ENCODE data around the gene BRCA1.

BRCA1 gene

DNA sequence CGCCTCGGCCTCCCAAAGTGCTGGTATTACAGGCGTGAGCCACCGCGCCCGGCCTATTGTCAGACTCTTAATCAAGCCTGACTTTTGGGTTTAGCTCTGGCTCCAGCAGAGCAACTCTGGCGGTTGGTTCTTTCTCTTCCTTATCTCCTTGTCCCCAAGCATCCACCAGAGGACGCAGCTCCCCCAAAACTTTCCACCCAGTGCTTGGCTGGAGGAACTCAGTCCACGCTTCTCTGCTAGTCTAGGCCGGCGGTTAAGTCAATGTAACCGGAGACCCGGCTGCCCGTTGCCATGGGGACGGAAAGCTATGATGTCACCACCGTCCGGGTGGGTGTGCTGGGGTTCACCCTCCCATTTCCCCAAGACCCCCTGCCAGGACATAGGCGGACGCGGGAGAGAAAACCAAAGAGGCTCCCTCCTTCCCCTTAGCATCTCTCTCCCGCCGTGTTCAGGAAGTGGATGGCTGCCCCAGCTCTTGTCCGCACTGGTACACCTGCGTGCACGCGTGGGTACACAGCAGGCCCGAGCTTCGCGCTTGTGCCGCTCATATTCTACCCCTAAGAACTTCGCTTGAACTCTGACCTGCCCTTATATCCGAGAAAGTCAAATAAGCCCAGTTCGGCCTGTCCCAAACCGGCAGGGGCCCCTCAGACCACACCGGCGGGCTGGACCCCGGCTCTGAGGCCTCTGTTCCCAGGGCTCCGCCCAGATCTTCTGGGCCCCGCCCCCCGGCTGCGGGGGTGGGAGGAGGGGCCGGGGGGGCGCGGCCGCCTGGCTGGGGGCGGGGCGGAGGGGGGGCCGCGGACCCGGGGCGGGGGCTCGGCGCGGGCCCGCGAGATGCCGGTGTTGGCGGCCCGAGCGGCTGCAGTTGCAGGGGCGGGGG, 100.5 kb downstream of the BRCA1 start, which contains the start of gene RND2:
RND2 (plus strand) TSS at position 825 of the 883 bp plus-strand sequence. CDS start 117 bp downstream, outside the sequence.
- peak; percentile 92 for DNase-seq (ENCODE audit: low spot score)

DNA sequence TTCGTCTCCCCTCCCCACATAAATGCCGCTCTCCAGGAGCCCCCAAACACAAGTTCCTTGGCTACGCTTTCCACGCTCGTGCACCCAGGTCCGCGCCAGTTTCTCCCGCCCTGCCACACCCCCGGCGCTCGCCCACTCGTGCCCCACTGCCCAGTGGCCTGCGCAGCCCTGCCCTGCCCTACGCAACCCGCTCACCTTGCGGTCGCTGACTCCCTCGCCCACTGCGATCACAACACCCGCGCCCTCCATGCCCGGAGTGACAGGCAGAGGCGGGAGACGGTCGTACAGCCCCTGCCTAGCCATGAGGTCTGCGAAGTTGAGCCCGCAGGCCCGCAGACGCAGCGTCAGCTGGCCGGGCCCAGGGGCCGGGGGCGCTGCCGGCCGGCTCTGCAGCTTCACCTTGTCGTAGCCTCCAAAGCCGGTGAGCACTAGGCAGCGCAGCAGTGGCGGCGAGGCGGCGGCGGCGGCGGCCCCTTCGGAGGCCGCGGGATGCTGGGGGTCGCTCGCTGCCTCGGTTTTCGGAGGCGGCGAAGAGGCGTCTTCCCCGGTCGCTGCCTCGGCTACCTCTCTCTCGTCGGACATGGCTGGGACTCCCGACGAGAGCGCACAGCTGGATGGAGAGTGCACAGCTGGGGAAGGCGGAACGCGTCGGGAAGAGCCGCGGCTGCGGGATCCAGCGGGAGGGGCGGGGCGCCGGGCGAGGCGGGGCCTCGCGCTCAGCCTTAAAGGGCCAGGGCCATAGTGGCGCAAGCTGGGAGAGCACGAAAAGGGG, 103.2 kb downstream of the BRCA1 start, which contains the start of gene VAT1:
VAT1 (minus strand) TSS at position 645 of the 772 bp plus-strand sequence; CDS start at position 582, 63 bp downstream.
- peak; percentile 89 for DNase-seq (ENCODE audit: low spot score)

DNA sequence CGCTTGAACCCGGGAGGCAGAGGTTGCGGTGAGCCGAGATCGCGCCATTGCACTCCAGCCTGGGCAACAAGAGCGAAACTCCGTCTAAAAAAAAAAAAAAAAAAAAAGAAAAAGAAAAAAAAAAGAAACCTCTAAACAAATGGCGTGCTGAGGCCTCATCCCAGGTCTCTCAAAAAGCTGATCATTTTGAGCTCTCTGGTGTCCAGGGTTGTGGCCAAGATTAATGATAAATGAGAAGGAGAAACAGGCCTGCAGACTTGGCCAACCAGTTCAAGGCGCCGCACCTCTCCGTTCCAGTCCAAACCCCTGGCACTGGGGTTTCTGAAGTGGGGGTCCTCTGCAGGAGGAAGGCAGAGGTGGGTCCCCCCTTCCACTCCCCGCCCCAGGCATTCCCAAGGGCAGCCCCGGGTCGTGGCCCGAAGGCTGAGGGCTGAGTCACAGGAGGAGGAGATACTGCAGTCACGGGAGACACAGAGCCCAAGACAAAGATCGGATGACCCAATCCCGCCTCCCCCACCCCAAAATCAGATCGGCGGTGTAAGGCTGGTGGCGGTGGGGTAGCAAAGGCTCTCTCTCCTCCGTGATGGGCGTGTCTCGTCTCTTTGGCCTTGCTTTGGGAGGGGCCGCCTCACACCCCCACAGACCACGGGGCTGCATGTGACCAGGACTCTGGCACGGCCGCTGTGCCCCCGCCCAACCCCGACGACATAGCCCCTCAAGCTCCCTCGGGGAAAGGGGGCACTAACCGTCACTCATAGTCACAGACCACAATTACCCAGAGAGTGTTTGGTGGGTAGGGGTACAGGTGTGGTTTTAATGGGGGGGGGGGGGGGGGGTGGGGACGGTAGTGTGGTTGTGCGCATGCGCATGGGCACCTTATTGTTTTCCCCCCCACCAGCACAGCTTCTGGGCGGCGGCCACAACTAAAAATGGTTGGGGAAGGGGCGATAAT, 104.1 kb downstream of the BRCA1 start:
- DNase-seq (ENCODE audit: low spot score) = peak; percentile 78

DNA sequence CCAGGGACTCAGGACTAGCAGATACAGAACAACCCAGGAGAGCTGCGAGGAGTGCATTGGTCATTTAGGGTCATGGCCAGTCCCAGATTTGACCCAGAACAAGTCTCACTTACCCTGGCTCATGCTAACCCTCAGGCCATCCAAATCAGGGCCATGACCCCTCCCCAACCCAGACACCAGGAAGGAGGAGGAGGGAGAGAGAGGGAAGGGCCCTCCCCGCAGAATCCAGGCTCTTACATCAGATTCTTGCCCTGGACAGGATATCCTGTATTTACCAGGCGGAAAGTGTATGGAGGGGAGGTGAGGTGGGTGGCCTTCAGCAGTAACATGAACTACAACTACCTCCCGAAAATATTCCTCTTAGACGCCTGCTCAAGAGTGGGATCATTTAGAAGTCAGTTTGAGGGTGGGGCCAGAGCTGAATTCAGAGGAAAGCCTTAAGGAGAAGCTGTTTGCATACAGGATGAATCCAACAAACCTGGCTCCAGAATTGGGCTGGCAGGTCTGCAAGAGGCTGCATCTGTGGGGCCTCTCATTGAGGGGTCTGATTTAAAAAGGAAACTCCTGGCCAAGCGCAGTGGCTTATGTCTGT, 105.0 kb downstream of the BRCA1 start:
- DNase-seq (ENCODE audit: low spot score) = no peak

DNA sequence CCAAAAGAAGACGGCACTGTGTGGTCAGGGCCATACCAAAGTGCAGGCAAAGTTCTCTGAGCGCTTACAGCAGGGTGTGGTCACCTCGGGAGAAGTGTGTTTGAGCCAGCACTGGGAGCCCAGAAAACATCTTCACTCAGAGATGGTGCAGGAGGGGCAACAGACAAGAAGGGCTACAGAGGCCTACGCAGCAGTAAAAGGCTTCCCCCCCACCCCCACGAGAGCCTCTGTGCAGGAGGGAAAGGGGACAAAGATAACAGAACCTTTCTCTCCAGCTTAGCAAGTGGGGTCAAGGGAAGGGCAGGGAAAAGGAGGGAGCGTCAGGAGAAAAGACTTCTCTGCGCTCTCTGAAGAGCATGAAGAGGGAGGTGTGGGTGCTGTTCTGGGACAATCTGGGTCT, 105.7 kb downstream of the BRCA1 start:
- no peak for DNase-seq (ENCODE audit: low spot score)

DNA sequence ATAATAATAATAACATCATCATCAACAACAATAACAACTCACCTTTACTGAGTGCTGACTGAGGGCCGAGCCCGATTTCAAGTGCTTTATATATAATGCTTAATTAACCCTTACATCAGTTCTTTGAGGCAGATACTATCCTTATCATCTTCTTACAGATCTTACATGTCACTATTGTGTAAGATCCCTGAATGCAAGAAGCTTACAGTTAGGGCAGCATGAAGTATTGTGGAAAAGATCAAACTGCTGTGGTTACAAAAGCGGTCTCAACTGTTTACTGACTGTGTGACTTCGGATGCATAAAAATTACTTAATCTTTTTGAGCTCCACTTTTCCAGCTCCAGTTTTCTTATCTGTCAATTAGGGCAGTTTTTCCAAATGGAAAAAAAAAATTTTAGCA, 106.2 kb downstream of the BRCA1 start:
- DNase-seq (ENCODE audit: low spot score) = no peak

DNA sequence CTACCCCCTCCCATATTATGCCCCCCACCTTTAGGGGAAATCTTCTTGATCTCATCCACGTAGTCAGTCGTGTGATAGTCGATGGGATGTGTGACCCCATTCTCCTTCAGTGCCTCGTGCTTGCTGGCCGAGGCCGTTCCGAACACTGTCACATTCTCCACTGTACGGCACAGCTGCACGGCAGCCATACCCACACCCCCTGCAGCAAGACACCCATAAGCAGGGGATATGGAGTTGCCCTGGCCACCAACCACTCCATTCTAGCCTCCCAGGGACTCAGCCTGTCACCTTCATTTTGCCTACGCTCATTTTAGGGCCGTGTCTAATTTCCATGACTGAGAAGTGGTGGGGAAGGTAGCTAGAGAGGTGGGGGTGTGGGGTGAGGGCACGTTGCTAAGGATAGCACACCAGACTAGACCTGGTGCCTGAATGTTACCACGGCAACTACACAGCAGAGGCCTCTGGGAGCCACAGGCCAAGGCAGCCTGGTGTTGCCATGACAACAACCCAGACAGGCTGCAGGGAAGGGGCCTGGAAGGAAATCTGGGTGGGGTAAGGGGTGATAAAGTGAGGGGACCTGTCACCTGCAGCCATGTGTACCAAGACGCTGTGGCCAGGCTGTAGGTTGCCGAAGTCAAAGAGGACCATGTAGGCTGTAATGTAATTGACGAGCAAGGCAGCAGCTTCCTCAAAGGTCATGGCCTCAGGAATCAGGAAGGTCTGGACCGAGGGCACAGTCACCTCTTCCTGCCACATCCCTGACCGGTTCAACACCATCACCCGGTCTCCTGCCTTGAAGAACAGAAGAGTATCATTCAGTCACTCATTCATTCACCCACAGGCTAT, 106.9 kb downstream of the BRCA1 start:
- DNase-seq (ENCODE audit: low spot score) = no peak

DNA sequence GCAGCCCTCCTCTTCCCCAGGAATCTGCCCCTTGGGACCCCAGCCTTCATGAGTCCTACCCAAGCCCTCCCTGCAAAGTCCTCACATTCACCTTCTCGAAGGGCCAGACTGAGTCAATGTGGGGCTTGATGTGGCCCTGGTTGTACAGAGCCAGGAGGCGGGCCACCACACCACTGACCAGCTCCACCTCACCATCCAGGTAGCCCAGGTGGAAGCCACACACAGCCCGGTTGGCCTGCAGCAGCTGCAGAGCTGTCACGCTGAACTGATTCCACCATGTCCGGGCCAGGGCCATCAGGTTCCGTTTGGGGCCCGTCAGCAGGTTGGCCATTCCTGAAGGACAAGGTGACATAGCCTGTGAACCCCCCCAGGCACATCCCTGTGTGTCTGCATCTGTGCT, 108.9 kb downstream of the BRCA1 start:
- no peak for DNase-seq (ENCODE audit: low spot score)

DNA sequence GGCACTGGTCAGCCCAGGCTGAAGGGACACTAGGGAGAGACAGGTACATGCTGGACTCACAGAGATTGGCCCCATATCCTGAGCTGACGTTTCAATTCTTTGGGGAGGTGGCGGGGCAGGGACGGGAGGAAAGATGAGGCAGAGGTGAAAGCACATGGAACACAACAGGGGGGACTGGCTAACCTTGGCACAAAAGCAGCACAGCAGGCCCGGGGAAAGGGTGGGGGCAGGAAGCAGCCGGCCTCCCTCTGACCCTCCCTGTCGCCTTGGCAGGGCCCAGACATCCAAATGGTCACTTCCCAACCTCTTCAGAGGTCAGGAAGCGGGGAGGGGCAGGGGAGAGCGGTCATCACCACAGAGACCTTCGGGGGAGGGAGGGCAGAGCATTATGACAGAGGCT, 109.6 kb downstream of the BRCA1 start:
- DNase-seq (ENCODE audit: low spot score) = no peak

DNA sequence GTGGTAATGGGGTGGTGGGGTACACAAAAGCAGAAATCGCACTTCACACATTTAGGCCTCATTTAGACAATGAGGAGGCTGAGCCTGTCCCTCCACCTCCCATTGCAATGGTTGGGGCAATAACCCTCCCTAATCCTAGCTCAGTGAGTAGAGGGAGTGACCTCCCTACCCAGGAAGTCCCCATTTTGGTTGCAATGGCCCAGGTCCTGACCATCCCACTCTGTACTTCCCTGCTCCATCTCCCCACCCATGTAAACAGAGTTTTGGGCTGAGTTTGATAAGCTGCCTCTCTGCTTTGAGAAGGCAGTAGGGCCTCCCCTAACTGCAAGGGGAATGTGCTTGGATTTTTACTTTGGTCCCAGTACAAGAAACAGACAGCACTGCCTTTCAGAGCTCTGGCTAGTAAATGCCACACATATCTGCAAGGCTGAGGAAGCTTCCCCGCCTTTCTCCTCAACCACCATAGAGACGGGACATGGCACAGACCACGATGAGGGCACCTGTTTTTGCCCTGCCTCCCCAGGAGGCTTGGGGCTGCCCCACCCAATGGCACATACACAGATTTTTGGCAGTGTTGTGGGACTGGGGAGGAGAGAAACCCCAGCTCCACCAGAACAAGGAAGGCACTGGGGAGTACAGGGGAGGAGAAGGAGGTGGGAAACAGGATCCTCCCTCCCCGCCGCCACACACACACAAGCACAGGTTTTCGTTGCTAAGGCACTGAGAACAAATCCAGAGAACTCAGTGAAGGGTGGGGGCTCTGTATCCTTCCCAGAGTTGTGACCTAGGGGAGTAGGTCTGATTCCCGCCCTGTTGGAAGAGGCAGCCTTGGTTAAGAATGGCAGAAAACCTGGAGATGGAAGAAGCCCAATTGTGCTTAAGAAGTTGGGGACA, 110.3 kb downstream of the BRCA1 start:
- no peak for DNase-seq (ENCODE audit: low spot score)

DNA sequence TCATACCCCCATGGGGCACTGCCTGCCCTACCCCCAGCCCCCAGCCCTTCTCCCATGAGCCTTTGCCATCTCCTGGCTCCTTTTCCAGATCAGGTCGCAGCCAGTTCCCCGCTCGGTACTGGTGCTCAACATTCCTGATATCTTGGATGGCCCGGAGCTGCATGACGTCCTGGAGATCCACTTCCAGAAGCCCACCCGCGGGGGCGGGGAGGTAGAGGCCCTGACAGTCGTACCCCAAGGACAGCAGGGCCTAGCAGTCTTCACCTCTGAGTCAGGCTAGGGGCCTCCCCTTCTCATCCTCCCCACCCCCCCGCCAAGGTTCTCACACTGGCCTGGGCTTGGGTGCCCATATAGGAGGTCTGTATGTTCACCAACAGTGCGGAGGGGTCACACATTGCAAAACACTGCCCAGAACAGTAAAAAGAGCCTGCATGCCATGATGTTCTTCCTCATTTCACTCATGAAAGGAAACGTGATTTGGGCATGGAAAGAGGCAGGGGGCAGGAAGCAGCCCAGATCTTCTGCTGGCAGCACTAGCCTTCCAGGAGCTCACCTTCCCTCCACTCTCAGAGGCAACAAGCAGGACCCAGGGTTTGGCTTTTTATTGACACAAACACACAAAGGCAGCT, 111.0 kb downstream of the BRCA1 start:
- no peak for DNase-seq (ENCODE audit: low spot score)

DNA sequence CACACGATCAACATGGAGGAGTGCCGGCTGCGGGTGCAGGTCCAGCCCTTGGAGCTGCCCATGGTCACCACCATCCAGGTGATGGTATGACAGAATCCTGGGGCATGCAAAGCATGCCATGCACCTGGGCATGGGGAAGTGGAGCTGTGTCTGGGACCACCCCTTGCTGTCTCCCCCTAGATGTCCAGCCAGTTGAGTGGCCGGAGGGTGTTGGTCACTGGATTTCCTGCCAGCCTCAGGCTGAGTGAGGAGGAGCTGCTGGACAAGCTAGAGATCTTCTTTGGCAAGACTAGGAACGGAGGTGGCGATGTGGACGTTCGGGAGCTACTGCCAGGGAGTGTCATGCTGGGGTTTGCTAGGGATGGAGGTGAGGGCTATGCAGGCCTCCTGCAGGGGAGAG, 111.9 kb downstream of the BRCA1 start:
- DNase-seq (ENCODE audit: low spot score) = no peak

DNA sequence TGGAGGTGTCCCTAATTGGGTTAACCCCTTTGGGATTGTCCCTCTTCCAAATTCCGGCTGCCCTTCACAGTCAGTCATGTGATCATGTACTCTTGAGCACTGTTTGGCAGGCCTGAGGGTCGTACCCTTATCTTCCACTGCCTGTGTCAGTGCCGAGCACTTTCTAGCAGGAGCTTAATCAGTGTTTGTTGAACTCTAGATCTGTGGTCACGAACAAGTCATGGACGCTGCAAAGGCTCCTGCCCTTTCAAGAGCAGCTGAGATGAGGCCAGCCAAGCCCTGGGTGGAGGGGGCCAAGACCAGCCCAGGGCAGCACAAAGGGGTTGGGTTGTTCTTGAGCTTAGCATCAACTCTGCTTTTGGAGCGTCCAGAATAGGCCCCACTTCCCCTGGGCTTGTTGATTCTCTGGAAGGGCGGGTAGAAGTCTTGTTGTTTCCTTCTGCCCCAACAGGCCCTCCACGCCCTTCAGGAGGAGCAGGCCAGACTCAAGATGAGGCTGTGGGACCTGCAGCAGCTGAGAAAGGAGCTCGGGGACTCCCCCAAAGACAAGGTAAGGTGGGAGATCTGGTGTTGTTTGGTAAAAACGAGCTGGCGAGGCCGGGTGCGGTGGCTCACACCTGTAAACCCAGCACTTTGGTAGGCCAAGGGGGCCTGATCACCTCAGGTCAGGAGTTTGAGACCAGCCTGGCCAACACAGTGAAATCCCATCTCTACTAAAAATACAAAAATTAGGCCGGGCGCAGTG, 113.3 kb downstream of the BRCA1 start:
- no peak for DNase-seq (ENCODE audit: low spot score)

DNA sequence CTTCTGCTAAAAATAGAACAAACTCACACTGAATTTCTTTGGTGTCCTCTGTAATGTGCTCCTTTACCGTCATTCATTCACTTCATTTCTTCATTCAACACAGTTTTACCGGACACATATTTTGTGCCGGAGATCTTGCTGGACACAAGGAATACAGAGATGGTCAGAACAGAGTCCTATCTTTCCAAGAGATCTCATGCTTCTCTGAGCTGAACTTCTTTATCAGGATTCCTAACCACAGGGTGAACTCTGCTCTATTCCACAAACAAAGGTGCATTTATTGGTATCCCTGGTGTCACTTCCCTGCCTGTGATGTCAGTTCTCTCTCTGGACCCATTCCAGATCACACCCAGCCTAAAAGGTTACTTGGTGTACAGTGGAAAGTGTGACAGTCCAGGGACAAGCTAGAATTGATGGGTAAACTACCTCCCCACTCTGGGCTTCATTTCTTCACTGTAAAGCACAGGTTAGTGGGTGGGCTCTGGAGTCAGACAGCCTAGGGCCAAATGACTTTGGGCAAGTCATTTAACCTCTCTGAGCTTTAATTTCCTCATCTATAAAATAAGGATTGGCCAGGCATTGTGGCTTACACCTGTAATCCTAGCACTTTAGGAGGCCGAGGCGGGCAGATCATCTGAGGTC, 114.4 kb downstream of the BRCA1 start:
- no peak for DNase-seq (ENCODE audit: low spot score)

DNA sequence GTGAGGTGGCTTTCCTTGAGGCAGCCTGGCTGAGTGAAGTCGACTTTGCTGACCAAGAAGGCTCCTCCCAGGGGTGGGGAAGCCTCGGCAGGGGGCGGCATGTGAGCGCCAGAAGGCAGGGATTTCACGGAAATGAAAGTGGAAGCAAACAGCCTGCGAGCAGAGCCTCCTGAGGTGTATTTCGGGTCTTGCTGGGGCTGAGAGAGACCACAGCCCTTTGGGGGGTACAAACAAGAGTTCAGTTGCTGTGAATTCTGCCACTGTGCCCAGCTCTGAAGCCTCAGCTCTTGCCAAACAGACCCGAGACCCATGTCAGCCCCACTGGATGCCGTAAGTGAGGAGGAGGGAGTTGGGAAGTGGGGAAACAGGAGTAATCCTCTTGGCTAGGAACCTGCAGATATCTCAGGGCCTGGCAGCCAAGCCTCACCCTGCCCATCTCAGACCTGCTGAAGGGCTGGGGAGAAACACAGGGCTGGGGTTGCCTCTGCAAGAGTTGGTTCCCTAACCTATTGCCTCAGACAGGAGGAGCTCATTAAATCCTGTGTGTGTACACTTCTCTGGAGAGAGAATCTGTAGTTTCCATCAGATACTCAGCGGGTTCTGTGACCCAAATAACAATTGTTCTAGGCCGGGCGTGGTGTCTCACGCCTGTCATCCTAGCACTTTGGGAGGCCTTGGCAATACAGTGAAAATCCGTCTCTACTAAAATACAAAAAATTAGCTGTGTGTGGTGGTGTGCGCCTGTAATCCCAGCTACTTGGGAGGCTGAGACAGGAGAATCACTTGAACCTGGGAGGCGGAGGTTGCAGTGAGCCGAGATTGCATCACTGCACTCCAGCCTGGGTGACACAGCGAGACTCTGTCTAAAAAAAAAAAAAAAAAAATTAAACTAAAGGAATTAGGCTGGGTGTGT, 118.3 kb downstream of the BRCA1 start, which contains the start of gene IFI35:
IFI35 (plus strand) TSS at position 146 of the 913 bp plus-strand sequence; CDS start at position 310, 164 bp downstream.
- DNase-seq (ENCODE audit: low spot score) = peak; percentile 86

DNA sequence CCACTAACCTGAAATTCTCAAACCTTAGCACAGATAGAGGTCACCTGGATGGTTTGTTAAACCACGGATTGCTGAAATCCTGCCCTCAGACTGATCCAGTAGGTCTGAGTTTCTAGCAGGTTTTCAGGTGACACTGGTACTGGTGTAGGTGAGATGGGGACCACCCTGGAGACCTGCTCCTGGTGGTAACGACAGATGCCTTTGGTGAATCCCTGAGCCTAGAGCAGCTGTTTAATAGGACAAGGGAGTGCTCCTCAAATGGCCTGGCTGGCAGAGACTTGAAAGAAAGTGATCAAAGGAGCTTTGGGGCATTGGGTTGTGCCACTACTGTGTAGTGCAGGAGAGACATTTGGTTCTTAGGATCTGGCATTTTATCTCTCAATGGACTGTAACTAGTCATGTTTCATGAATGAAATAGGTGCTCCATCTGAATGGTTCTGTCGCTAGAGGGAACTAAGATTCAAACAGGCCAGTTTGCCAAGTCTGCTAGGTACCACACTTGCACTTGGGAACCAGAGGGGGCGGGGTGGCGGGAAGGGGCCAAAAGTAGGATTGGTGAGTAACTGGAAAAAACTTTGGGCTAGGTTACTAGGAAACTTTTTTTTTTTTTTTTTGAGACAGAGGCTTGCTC, 121.5 kb downstream of the BRCA1 start:
- no peak for DNase-seq (ENCODE audit: low spot score)

Measured in left forelimb (tissue), 1 donor.